Progenitor cell of endocrine pancreas (in vitro differentiated cells): Measurements from ENCODE around the gene CFAP44. TPM values are rescaled to one million over a fixed set of nuclear protein-coding genes. Genes with fewer than 3 reads are reported as not detected.

Source experiments
- DNase-seq: peaks from one replicate; pipeline ENCODE4 v3.0.0; 2021; ENCODE audit warnings: low spot score; ENCODE audit not compliant: unreplicated experiment
- H3K27ac Mint-ChIP-seq: 2 replicates; pipeline ENCODE4 v1.8.0; 2021; ENCODE audit warnings: mild to moderate bottlenecking, moderate library complexity, mixed read lengths
- H3K27me3 Mint-ChIP-seq: 2 replicates; pipeline ENCODE4 v1.8.0; 2021; ENCODE audit warnings: mixed read lengths
- H3K36me3 Mint-ChIP-seq: 2 replicates; pipeline ENCODE4 v1.8.0; 2022; ENCODE audit warnings: mixed read lengths; ENCODE audit not compliant: insufficient read depth
- H3K4me1 Mint-ChIP-seq: 2 replicates; pipeline ENCODE4 v1.8.0; 2021; ENCODE audit warnings: low read depth, mixed read lengths
- H3K4me3 Mint-ChIP-seq: 2 replicates; pipeline ENCODE4 v1.8.0; 2021; ENCODE audit warnings: low read depth, mild to moderate bottlenecking, moderate library complexity, mixed read lengths
- H3K9me3 Mint-ChIP-seq: 2 replicates; pipeline ENCODE4 v1.8.0; 2021; ENCODE audit warnings: low read depth, mixed read lengths
- CTCF ChIP-seq: fragments of 200-600 bp; sonication (generic); IDR thresholded peaks from one replicate; pipeline ENCODE4 v1.5.0; 2021; ENCODE audit warnings: antibody characterized with exemption, mild to moderate bottlenecking; ENCODE audit not compliant: unreplicated experiment
- total RNA-seq: library from RNA; stranded (reverse); gene quantifications from 2 replicates; pipeline ENCODE4 v1.2.1, GENCODE V29; 2021

The CFAP44 gene
- total RNA-seq, 1 donor from 2014 or later = 17.0 TPM

- H3K9me3 Mint-ChIP-seq = no peaks in the 10 kb centered on the region
- DNase-seq = no peak
- peaks cover 5% of the 10 kb centered on the region for H3K36me3 Mint-ChIP-seq
These were observed 3.1 kb downstream of the CFAP44 start for GRCh38 chr3:113438224-113438623.

GRCh38 chr3:113437411-113437810 lies 3.9 kb downstream of the CFAP44 start:
- Mint-ChIP-seq H3K4me3 (no peak overlapping the region), H3K9me3 (no peaks in the 10 kb centered on the region), H3K27me3 (no peaks in the 10 kb centered on the region), H3K4me1 (no peaks in the 10 kb centered on the region), H3K27ac (no peak overlapping the region), H3K36me3 (peaks cover 5% of the 10 kb centered on the region)
- DNase-seq = no peak
- TF ChIP-seq CTCF = no peak

More at GRCh38 chr3:113438224-113438623, 3.1 kb downstream of the CFAP44 start:
- Mint-ChIP-seq H3K4me3 (no peak overlapping the region), H3K27ac (no peak overlapping the region), H3K4me1 (no peaks in the 10 kb centered on the region), H3K27me3 (no peaks in the 10 kb centered on the region)
- TF ChIP-seq CTCF = no peak

GRCh38 chr3:113436809-113437208 lies 4.5 kb downstream of the CFAP44 start:
- DNase-seq = no peak
- no peaks in the 10 kb centered on the region for H3K9me3 Mint-ChIP-seq
- H3K27me3 Mint-ChIP-seq = no peaks in the 10 kb centered on the region
- H3K4me1 Mint-ChIP-seq = no peaks in the 10 kb centered on the region
- TF ChIP-seq CTCF = no peak
- H3K27ac Mint-ChIP-seq = no peak overlapping the region
- H3K36me3 Mint-ChIP-seq = peaks cover 5% of the 10 kb centered on the region
- H3K4me3 Mint-ChIP-seq = no peak overlapping the region

- H3K4me1 Mint-ChIP-seq = no peaks in the 10 kb centered on the region
- no peak overlapping the region for H3K4me3 Mint-ChIP-seq
- no peak for DNase-seq
- TF ChIP-seq CTCF = no peak
- H3K9me3 Mint-ChIP-seq = no peaks in the 10 kb centered on the region
- H3K27me3 Mint-ChIP-seq = no peaks in the 10 kb centered on the region
- H3K36me3 Mint-ChIP-seq = peaks cover 5% of the 10 kb centered on the region
- no peak overlapping the region for H3K27ac Mint-ChIP-seq
These were observed 9.5 kb downstream of the CFAP44 start for GRCh38 chr3:113431811-113432210.

GRCh38 chr3:113428581-113428980 lies 12.7 kb downstream of the CFAP44 start:
- Mint-ChIP-seq H3K9me3 (no peaks in the 10 kb centered on the region), H3K27ac (no peak overlapping the region), H3K4me1 (no peaks in the 10 kb centered on the region), H3K4me3 (no peak overlapping the region), H3K36me3 (peaks cover 16% of the 10 kb centered on the region), H3K27me3 (no peaks in the 10 kb centered on the region)
- no peak for TF ChIP-seq CTCF
- no peak for DNase-seq
